CD4-positive, alpha-beta T cell (primary cell): ENCODE data around the gene CCDC85B. TPM values are rescaled to one million over a fixed set of nuclear protein-coding genes. Genes with fewer than 3 reads are reported as not detected.
A peak's percentile ranks its signal among the peaks of the same experiment; 100 is the strongest.

ENCODE experiments used
- ATAC-seq: fragments of 200-7000 bp; cut with Tn5 transposase; one replicate; pipeline ENCODE4 v1.10.0; 2022; ENCODE audit warnings: mild to moderate bottlenecking; ENCODE audit not compliant: poor library complexity
- CTCF ChIA-PET: fragments of 350-600 bp; sonication (Branson Sonifier 250); formaldehyde crosslinking; loops from one replicate; lab custom pipeline; 2021; ENCODE audit warnings: antibody characterized with exemption, inconsistent platforms; lab: Charles Lee
- POLR2A ChIA-PET: fragments of 350-600 bp; sonication (Branson Sonifier 250); formaldehyde crosslinking; loops from one replicate; lab custom pipeline; 2021; ENCODE audit warnings: antibody characterized with exemption, inconsistent platforms; lab: Charles Lee
- DNase-seq, 14 experiments: peaks; one replicate each; pipeline ENCODE4 v3.0.0-alpha.2; 2013 to 2020; ENCODE audit warnings: mixed read lengths in 2 of 14
- H3K27ac ChIP-seq, 2 donors: one replicate each; pipeline versions ENCODE4 v1.5.1 to v1.7.0; 2013; ENCODE audit warnings: low read length in 2 of 2, low read depth in 1 of 2, mild to moderate bottlenecking in 1 of 2
- H3K27me3 ChIP-seq, 2 experiments: 1 replicate in 1 of 2; 2 replicates in 1 of 2; pipeline versions ENCODE4 v1.6.1 to v1.7.0; 2013; ENCODE audit warnings: low read length in 2 of 2, control low read depth in 1 of 2, mild to moderate bottlenecking in 1 of 2, moderate library complexity in 1 of 2; ENCODE audit not compliant: insufficient read depth in 2 of 2, control insufficient read depth in 1 of 2
- H3K36me3 ChIP-seq: one replicate; pipeline ENCODE4 v1.6.1; 2013; ENCODE audit warnings: low read length, control low read depth; ENCODE audit not compliant: insufficient read depth
- H3K4me1 ChIP-seq: one replicate; pipeline ENCODE4 v1.6.1; 2013; ENCODE audit warnings: low read length, control low read depth; ENCODE audit not compliant: insufficient read depth
- H3K4me3 ChIP-seq: one replicate; pipeline ENCODE4 v1.5.1; 2013; ENCODE audit warnings: mild to moderate bottlenecking, low read length, moderate library complexity
- H3K9me3 ChIP-seq, 2 experiments: 1 replicate in 1 of 2; 2 replicates in 1 of 2; pipeline versions ENCODE4 v1.6.1 to v1.7.0; 2013; ENCODE audit warnings: low read length in 2 of 2, mild to moderate bottlenecking in 2 of 2, control low read depth in 1 of 2, moderate library complexity in 1 of 2; ENCODE audit not compliant: control insufficient read depth in 1 of 2, insufficient read depth in 1 of 2
- H3K27ac Mint-ChIP-seq: one replicate; pipeline ENCODE4 v1.8.0; 2020; ENCODE audit warnings: mixed read lengths
- H3K27me3 Mint-ChIP-seq: one replicate; pipeline ENCODE4 v1.8.0; 2021; ENCODE audit warnings: mixed read lengths
- H3K36me3 Mint-ChIP-seq: one replicate; pipeline ENCODE4 v1.8.0; 2021; ENCODE audit warnings: low read depth, mixed read lengths
- H3K4me1 Mint-ChIP-seq: one replicate; pipeline ENCODE4 v1.8.0; 2021; ENCODE audit warnings: low read depth, mixed read lengths
- H3K4me3 Mint-ChIP-seq: one replicate; pipeline ENCODE4 v1.8.0; 2020; ENCODE audit warnings: mild to moderate bottlenecking, mixed read lengths
- H3K9me3 Mint-ChIP-seq: one replicate; pipeline ENCODE4 v1.8.0; 2020; ENCODE audit warnings: mixed read lengths
- intact Hi-C, 2 experiments: fragments of 100-400 bp; cut with DNase I in 1 of 2; cut with micrococcal nuclease in 1 of 2; formaldehyde crosslinking; loops; one replicate each; pipeline versions ENCODE4 v1.15.1 to v1.9.0; 2023 to 2025; cut with DNase I, micrococcal nuclease
- total RNA-seq, 174 experiments: library from RNA in 2 of 174; stranded (reverse) in 2 of 174; gene quantifications; one replicate each; pipeline ENCODE4 v1.2.3 and lab custom pipeline; 2021 to 2026
- TF ChIP-seq, protein P1 (sequence below): fragments of 200-600 bp; IDR thresholded peaks from one replicate; pipeline ENCODE4 v1.8.0; 2022; ENCODE audit warnings: antibody characterized with exemption, mild to moderate bottlenecking

Gene CCDC85B
- total RNA-seq, 2 experiments from 2014 or later: 23.1 to 25.8 TPM

GRCh38 chr11:65900125-65900898 lies 9.8 kb downstream of the CCDC85B start, which contains the start of gene FOSL1:
Gene FOSL1, minus strand, starts transcription at chr11:65900388. Its CDS starts 49 bp downstream, at chr11:65900339.
- intact Hi-C loops: loop anchor here (1.0 kb wide), 2 partner anchors 10 to 19 kb away; partner anchors contain the start of genes C11orf68 (in 2 of the 2), CCDC85B (in 2 of the 2) and DRAP1 (in 2 of the 2)
- Mint-ChIP-seq H3K36me3 (no peaks in the 10 kb centered on the region), H3K4me1 (peaks cover 5% of the 10 kb centered on the region), H3K9me3 (no peaks in the 10 kb centered on the region), H3K27me3 (peaks cover 18% of the 10 kb centered on the region), H3K4me3 (peak within 1 kb of the TSS; percentile 72), H3K27ac (peak within 1 kb of the TSS; percentile 79)
- Histone ChIP-seq H3K36me3 (no peaks in the 10 kb centered on the region), H3K4me3 (peak within 1 kb of the TSS; percentile 43), H3K4me1 (peaks cover 27% of the 10 kb centered on the region), H3K27ac (no peak within 1 kb of the TSS), H3K27me3 (peaks cover 9 to 12% of the 10 kb centered on the region in 2 experiments), H3K9me3 (peaks cover 0 to 7% of the 10 kb centered on the region in 2 experiments)
- TF ChIP-seq, protein P1, sequence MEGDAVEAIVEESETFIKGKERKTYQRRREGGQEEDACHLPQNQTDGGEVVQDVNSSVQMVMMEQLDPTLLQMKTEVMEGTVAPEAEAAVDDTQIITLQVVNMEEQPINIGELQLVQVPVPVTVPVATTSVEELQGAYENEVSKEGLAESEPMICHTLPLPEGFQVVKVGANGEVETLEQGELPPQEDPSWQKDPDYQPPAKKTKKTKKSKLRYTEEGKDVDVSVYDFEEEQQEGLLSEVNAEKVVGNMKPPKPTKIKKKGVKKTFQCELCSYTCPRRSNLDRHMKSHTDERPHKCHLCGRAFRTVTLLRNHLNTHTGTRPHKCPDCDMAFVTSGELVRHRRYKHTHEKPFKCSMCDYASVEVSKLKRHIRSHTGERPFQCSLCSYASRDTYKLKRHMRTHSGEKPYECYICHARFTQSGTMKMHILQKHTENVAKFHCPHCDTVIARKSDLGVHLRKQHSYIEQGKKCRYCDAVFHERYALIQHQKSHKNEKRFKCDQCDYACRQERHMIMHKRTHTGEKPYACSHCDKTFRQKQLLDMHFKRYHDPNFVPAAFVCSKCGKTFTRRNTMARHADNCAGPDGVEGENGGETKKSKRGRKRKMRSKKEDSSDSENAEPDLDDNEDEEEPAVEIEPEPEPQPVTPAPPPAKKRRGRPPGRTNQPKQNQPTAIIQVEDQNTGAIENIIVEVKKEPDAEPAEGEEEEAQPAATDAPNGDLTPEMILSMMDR: no peak
- DNase-seq (peak; percentile 81 to 98 (median 90)), ATAC-seq (peak; percentile 94)
- CTCF ChIA-PET: interaction anchor here (1.3 to 2.9 kb wide), 6 partner anchors 8 to 189 kb away, joined by 4 to 21 read pairs (median 10); partner anchors contain the start of genes CCDC85B, FIBP, KAT5 and MUS81
- POLR2A ChIA-PET: interaction anchor here (1.0 to 5.3 kb wide), 9 partner anchors 11 to 285 kb away, joined by 3 to 80 read pairs (median 4); partner anchors contain the start of genes C11orf68, CCDC85B, FIBP and PCNX3

- ATAC-seq: no peak
- intact Hi-C loops: loop anchor here (1.0 kb wide), 2 partner anchors 11 to 18 kb away; partner anchors contain the start of genes C11orf68 (in 2 of the 2), CCDC85B (in 2 of the 2) and DRAP1 (in 2 of the 2)
- no peaks in the 10 kb centered on the region for H3K9me3 Mint-ChIP-seq
- Histone ChIP-seq H3K9me3 (peaks cover 0 to 7% of the 10 kb centered on the region in 2 experiments), H3K27me3 (peaks cover 9 to 12% of the 10 kb centered on the region in 2 experiments), H3K4me1 (peaks cover 27% of the 10 kb centered on the region), H3K4me3 (peak overlapping the region; percentile 43), H3K27ac (no peak overlapping the region), H3K36me3 (no peaks in the 10 kb centered on the region)
- peaks cover 18% of the 10 kb centered on the region for H3K27me3 Mint-ChIP-seq
- H3K36me3 Mint-ChIP-seq: no peaks in the 10 kb centered on the region
- peaks cover 5% of the 10 kb centered on the region for H3K4me1 Mint-ChIP-seq
- H3K27ac Mint-ChIP-seq: peak overlapping the region; percentile 79
- POLR2A ChIA-PET: interaction anchor here (1.0 to 5.3 kb wide), 10 partner anchors 11 to 285 kb away, joined by 3 to 80 read pairs (median 4); partner anchors contain the start of genes C11orf68, CCDC85B, FIBP and MUS81
- CTCF ChIA-PET: interaction anchor here (0.5 to 2.9 kb wide), 7 partner anchors 9 to 189 kb away, joined by 3 to 21 read pairs (median 8); partner anchors contain the start of genes CCDC85B, FIBP, KAT5 and MUS81
- peak overlapping the region; percentile 72 for H3K4me3 Mint-ChIP-seq
- TF ChIP-seq, protein P1: no peak
- DNase-seq: no peak
Observed at GRCh38 chr11:65900899-65901180, 10.4 kb downstream of the CCDC85B start.

DNA sequence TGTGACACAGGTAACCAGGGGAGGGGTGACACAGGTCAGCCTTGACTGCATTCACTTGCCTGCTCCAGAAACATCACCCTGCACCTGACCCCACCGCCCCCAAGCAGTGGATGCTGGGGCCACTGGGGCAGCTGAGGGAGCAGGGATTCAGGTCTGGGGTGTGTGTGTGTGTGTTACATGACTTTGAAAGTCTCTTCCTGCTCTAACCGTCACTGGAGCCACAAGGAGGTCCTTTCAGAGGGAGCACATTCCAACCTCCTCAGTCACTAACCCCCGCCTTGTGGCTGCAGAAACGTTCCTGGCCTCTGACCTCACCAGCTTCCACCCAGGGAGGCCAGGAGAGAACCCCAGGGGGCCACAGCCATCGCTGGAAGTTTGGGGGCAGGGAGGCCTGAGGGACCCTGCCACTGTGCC lies 12.6 kb downstream of the CCDC85B start:
- TF ChIP-seq, protein P1: no peak

More for the DNA sequence above, 12.6 kb downstream of the CCDC85B start:
- Histone ChIP-seq H3K4me3 (no peak overlapping the region), H3K36me3 (no peaks in the 10 kb centered on the region), H3K4me1 (peaks cover 27% of the 10 kb centered on the region), H3K9me3 (peaks cover 0 to 7% of the 10 kb centered on the region in 2 experiments), H3K27me3 (peaks cover 9 to 12% of the 10 kb centered on the region in 2 experiments), H3K27ac (no peak overlapping the region)
- intact Hi-C loops: no loop called here
- ChIA-PET POLR2A (no interaction called here), CTCF (interaction anchor here (3.5 kb wide), 1 partner anchor 15 kb away, joined by 15 read pairs; the partner anchor contains the start of gene FIBP)
- no peak overlapping the region for H3K4me3 Mint-ChIP-seq
- no peak for DNase-seq
- H3K9me3 Mint-ChIP-seq: no peaks in the 10 kb centered on the region
- H3K27ac Mint-ChIP-seq: no peak overlapping the region
- peaks cover 5% of the 10 kb centered on the region for H3K4me1 Mint-ChIP-seq
- H3K36me3 Mint-ChIP-seq: no peaks in the 10 kb centered on the region
- H3K27me3 Mint-ChIP-seq: peaks cover 23% of the 10 kb centered on the region
- ATAC-seq: no peak
